NCI-H345 treated with DMSO at 0.1 percent for 48 hours (cell line): ENCODE data around the gene TMEFF2.

Experiments
- DNase-seq: peaks from one replicate; lab custom pipeline; 2025; ENCODE audit not compliant: unreplicated experiment; lab: John Stamatoyannopoulos, UW

Gene TMEFF2

GRCh38 chr2:191912764-191913163 is 282.0 kb downstream of the TMEFF2 start:
- DNase-seq: no peak

DNA sequence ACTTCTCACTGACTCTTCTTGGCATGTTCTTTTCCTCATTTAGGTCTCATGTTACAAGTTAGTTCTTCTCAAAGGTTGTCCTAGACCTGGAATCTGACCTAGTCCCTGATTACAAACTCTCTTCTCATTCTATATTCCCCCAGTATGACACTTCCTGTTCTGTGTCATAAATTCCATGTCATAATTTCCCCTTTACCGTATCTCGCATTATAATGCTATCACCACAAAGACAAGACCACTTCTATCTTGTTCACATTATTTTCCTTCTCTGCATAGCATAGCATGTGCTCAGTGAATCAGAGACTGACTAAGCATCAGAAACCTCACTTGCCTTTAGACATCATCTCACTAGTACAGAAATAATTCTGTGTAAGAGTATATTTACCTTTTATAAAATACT is 284.2 kb downstream of the TMEFF2 start:
- no peak for DNase-seq

DNA sequence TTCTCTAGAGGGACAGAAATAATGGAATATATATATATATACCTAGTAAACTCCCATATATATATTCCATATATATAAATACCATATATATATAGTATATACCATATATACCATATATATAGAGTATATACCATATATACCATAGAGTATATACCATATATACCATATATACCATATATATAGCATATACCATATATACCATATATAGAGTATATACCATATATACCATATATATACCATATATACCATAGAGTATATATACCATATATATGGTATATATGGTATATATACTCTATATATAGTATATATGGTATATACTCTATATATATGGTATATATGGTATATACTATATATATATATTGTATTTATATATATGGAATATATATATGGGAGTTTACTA is 285.9 kb downstream of the TMEFF2 start:
- no peak for DNase-seq

GRCh38 chr2:191907545-191907944 is 287.2 kb downstream of the TMEFF2 start:
- no peak for DNase-seq

GRCh38 chr2:191907091-191907490 is 287.6 kb downstream of the TMEFF2 start:
- no peak for DNase-seq

DNA sequence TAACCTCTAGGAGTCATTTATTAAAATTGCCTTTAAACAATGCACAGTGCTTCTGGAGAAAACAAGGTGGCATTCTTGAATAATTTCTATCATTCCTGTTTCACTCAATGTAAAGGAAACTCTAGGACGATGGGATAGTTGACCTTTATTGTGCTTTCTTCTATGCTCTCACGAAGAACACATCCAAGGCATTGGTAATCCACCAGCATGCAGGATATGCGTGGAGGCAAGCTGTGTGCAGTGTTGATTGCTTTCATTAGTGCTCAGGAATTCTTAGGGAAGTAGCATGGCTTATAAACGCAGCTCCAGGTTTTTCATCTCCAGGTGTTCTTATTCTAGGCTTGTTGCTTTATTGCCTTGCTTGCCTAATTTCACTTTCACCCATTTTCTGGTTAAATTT is 289.4 kb downstream of the TMEFF2 start:
- no peak for DNase-seq

DNA sequence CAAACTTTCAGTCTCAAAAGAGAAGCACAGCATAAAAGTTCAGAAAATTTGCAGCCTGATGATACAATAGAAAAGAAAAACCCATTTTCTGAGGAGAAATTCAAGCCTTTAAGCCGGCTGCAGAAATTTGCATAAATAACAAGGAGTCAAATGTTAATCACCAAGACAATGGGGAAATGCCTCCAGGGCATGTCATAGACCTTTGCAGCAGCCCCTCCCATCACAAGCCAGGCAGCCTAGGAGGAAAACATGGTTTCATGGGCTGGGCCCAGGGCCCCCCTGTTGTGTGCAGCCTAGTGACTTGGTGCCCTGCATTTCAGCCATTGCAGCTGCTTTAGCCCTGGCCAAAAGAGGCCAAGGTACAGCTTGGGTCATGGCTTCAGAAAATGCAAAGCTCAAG is 293.7 kb downstream of the TMEFF2 start:
- no peak for DNase-seq

- no peak for DNase-seq
These were observed 295.3 kb downstream of the TMEFF2 start for GRCh38 chr2:191899410-191899809.
